Bronchial epithelial cell (primary cell): ENCODE data around the gene RTL3. TPM values are rescaled to one million over a fixed set of nuclear protein-coding genes. Genes with fewer than 3 reads are reported as not detected.

ENCODE experiments used
- DNase-seq: peaks from one replicate; pipeline ENCODE4 v3.0.0-alpha.2; 2010; ENCODE audit warnings: low read depth
- FAIRE-seq: peaks from 2 replicates; lab custom pipeline; 2011; peaks lifted over from hg19 to GRCh38; lab: Jason Lieb, UNC
- H3K27me3 ChIP-seq: 2 replicates; pipeline ENCODE4 v1.5.1; 2011; ENCODE audit warnings: low read length; ENCODE audit not compliant: control insufficient read depth, insufficient read depth
- H3K36me3 ChIP-seq: 2 replicates; pipeline ENCODE4 v1.5.1; 2011; ENCODE audit warnings: low read length; ENCODE audit not compliant: control insufficient read depth, insufficient read depth
- H3K4me3 ChIP-seq: 2 replicates; pipeline ENCODE4 v1.5.1; 2011; ENCODE audit warnings: mild to moderate bottlenecking, low read depth, low read length, control low read depth
- total RNA-seq: library from RNA; depleted of rRNA; stranded (reverse); fragments of >200 nt; gene quantifications from 2 replicates; pipeline ENCODE4 v1.2.1, GENCODE V29; 2014
- TF ChIP-seq, protein P1 (sequence below): IDR thresholded peaks from 2 replicates; pipeline ENCODE4 v1.5.1; 2011; ENCODE audit warnings: mild to moderate bottlenecking, moderate library complexity, low read length, control low read depth, inconsistent platforms; ENCODE audit not compliant: insufficient read depth, severe bottlenecking

Gene RTL3
- total RNA-seq, 1 donor from 2014 or later: not detected

DNA sequence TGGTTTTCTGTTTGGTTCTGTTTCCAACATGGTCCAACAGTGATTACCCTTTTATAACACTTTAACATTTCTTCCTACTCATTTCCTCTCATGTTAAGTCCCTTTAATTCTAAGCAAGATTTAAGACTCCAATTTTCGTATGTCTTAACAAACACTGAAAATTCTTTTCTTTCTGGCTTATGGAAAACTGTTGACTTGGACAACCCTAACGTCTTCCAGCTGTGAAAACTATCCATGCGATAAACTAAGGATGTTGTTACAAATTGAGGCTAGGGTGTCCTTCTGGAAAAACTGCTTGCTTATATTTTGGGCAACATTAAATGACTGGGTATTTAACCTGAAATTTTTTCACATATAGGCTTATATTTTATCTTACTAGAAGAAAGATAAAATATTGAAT is 33.9 kb upstream of the RTL3 start:
- TF ChIP-seq, protein P1, sequence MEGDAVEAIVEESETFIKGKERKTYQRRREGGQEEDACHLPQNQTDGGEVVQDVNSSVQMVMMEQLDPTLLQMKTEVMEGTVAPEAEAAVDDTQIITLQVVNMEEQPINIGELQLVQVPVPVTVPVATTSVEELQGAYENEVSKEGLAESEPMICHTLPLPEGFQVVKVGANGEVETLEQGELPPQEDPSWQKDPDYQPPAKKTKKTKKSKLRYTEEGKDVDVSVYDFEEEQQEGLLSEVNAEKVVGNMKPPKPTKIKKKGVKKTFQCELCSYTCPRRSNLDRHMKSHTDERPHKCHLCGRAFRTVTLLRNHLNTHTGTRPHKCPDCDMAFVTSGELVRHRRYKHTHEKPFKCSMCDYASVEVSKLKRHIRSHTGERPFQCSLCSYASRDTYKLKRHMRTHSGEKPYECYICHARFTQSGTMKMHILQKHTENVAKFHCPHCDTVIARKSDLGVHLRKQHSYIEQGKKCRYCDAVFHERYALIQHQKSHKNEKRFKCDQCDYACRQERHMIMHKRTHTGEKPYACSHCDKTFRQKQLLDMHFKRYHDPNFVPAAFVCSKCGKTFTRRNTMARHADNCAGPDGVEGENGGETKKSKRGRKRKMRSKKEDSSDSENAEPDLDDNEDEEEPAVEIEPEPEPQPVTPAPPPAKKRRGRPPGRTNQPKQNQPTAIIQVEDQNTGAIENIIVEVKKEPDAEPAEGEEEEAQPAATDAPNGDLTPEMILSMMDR: no peak
- Histone ChIP-seq H3K4me3 (no peak overlapping the region), H3K36me3 (no peaks in the 10 kb centered on the region), H3K27me3 (no peaks in the 10 kb centered on the region)
- no peak for FAIRE-seq
- no peak for DNase-seq

- FAIRE-seq: no peak
- no peak for DNase-seq
- TF ChIP-seq, protein P1: no peak
- H3K4me3 ChIP-seq: no peak overlapping the region
- H3K27me3 ChIP-seq: no peaks in the 10 kb centered on the region
- no peaks in the 10 kb centered on the region for H3K36me3 ChIP-seq
Observed at GRCh38 chrX:78687586-78687985, 28.5 kb upstream of the RTL3 start.

GRCh38 chrX:78673246-78673645 is 14.1 kb upstream of the RTL3 start:
- no peaks in the 10 kb centered on the region for H3K36me3 ChIP-seq
- no peaks in the 10 kb centered on the region for H3K27me3 ChIP-seq
- FAIRE-seq (no peak), DNase-seq (peak; percentile 24)
- TF ChIP-seq, protein P1: no peak
- no peak overlapping the region for H3K4me3 ChIP-seq

GRCh38 chrX:78665342-78665741 is 6.2 kb upstream of the RTL3 start:
- H3K4me3 ChIP-seq: no peak overlapping the region
- FAIRE-seq (no peak), DNase-seq (no peak)
- no peaks in the 10 kb centered on the region for H3K36me3 ChIP-seq
- no peaks in the 10 kb centered on the region for H3K27me3 ChIP-seq
- TF ChIP-seq, protein P1: no peak

GRCh38 chrX:78661836-78662235 is 2.7 kb upstream of the RTL3 start:
- no peaks in the 10 kb centered on the region for H3K27me3 ChIP-seq
- no peak for DNase-seq
- H3K4me3 ChIP-seq: no peak overlapping the region
- no peaks in the 10 kb centered on the region for H3K36me3 ChIP-seq
- FAIRE-seq: no peak
- TF ChIP-seq, protein P1: no peak

- TF ChIP-seq, protein P1: no peak
- DNase-seq (no peak), FAIRE-seq (no peak)
- Histone ChIP-seq H3K27me3 (no peaks in the 10 kb centered on the region), H3K4me3 (no peak overlapping the region), H3K36me3 (no peaks in the 10 kb centered on the region)
Observed at GRCh38 chrX:78659955-78660354, 827 bp upstream of the RTL3 start.
